Liver (tissue), 9 donors: Measurements from ENCODE around the gene IFT81. TPM values are rescaled to one million over a fixed set of nuclear protein-coding genes. Genes with fewer than 3 reads are reported as not detected.
"Not testable (repeated sequence)": the region's sequence is repeated elsewhere in the genome, so short reads cannot be mapped to it uniquely, and the experiment has no call there.

Experiments
- DNase-seq: peaks from one replicate; pipeline ENCODE4 v3.0.0-alpha.2; 2017; ENCODE audit warnings: low spot score
- H3K27ac ChIP-seq, 2 donors: one replicate each; pipeline ENCODE4 v1.7.0; 2013; ENCODE audit warnings: inconsistent platforms in 2 of 2, low read length in 2 of 2, control low read depth in 1 of 2, low read depth in 1 of 2, mild to moderate bottlenecking in 1 of 2
- H3K27me3 ChIP-seq, 4 donors: one replicate each; pipeline versions ENCODE4 v1.6.1 to v1.7.0; 2013; ENCODE audit warnings: low read length in 3 of 4, inconsistent platforms in 1 of 4, mild to moderate bottlenecking in 1 of 4, moderate library complexity in 1 of 4; ENCODE audit not compliant: control insufficient read depth in 4 of 4, insufficient read depth in 4 of 4
- H3K36me3 ChIP-seq, 4 donors: one replicate each; pipeline versions ENCODE4 v1.6.1 to v1.7.0; 2013; ENCODE audit warnings: low read length in 3 of 4, mild to moderate bottlenecking in 3 of 4, low read depth in 1 of 4, moderate library complexity in 1 of 4; ENCODE audit not compliant: control insufficient read depth in 4 of 4, insufficient read depth in 3 of 4
- H3K4me1 ChIP-seq, 4 donors: one replicate each; pipeline versions ENCODE4 v1.6.1 to v1.7.0; 2013; ENCODE audit warnings: low read length in 3 of 4, mild to moderate bottlenecking in 3 of 4, moderate library complexity in 1 of 4; ENCODE audit not compliant: control insufficient read depth in 4 of 4, insufficient read depth in 4 of 4
- H3K4me3 ChIP-seq, 3 donors: one replicate each; pipeline versions ENCODE4 v1.6.1 to v1.7.0; 2013; ENCODE audit warnings: low read length in 3 of 3, control low read depth in 1 of 3, low read depth in 1 of 3, mild to moderate bottlenecking in 1 of 3
- H3K9ac ChIP-seq, 2 donors: one replicate each; pipeline ENCODE4 v1.7.0; 2013; ENCODE audit warnings: low read length in 2 of 2, mild to moderate bottlenecking in 2 of 2, moderate library complexity in 2 of 2, control low read depth in 1 of 2, low read depth in 1 of 2
- H3K9me3 ChIP-seq, 4 donors: one replicate each; pipeline versions ENCODE4 v1.6.1 to v1.7.0; 2013; ENCODE audit warnings: low read length in 3 of 4; ENCODE audit not compliant: control insufficient read depth in 4 of 4
- ATF3 ChIP-seq: IDR thresholded peaks from 2 replicates; pipeline ENCODE4 v1.6.1; 2016; ENCODE audit warnings: antibody characterized with exemption
- EGR1 ChIP-seq, 2 donors: IDR thresholded peaks; 2 replicates each; pipeline ENCODE4 v1.6.1; 2016 to 2018; ENCODE audit warnings: antibody characterized with exemption in 2 of 2, low read depth in 2 of 2
- FOXA1 ChIP-seq: IDR thresholded peaks from 2 replicates; pipeline ENCODE4 v1.6.1; 2016; ENCODE audit warnings: antibody characterized with exemption
- FOXA2 ChIP-seq: IDR thresholded peaks from 2 replicates; pipeline ENCODE4 v1.6.1; 2016; ENCODE audit warnings: antibody characterized with exemption
- GABPA ChIP-seq, 2 donors: IDR thresholded peaks in 1 of 2; conservative IDR thresholded peaks in 1 of 2; 2 replicates each; pipeline ENCODE4 v1.6.1; 2016; ENCODE audit warnings: antibody characterized with exemption in 2 of 2, mild to moderate bottlenecking in 1 of 2, moderate library complexity in 1 of 2
- HNF4A ChIP-seq, 2 donors: conservative IDR thresholded peaks; 2 replicates each; pipeline ENCODE4 v1.6.1; 2016; ENCODE audit warnings: antibody characterized with exemption in 2 of 2, mild to moderate bottlenecking in 2 of 2
- HNF4G ChIP-seq: IDR thresholded peaks from 2 replicates; pipeline ENCODE4 v1.6.1; 2016; ENCODE audit warnings: antibody characterized with exemption
- JUND ChIP-seq, 2 donors: IDR thresholded peaks; 2 replicates each; pipeline ENCODE4 v1.6.1; 2016; ENCODE audit warnings: antibody characterized with exemption in 2 of 2
- MAX ChIP-seq: IDR thresholded peaks from 2 replicates; pipeline ENCODE4 v1.6.1; 2016; ENCODE audit warnings: antibody characterized with exemption
- NR2F2 ChIP-seq: IDR thresholded peaks from 2 replicates; pipeline ENCODE4 v1.6.1; 2016; ENCODE audit warnings: antibody characterized with exemption
- RAD21 ChIP-seq, 2 donors: IDR thresholded peaks; 2 replicates each; pipeline ENCODE4 v1.6.1; 2016; ENCODE audit warnings: antibody characterized with exemption in 2 of 2, mild to moderate bottlenecking in 2 of 2
- RXRA ChIP-seq, 2 donors: IDR thresholded peaks; 2 replicates each; pipeline ENCODE4 v1.6.1; 2017 to 2018; ENCODE audit warnings: antibody characterized with exemption in 2 of 2, mild to moderate bottlenecking in 1 of 2
- SP1 ChIP-seq: IDR thresholded peaks from 2 replicates; pipeline ENCODE4 v1.6.1; 2018; ENCODE audit warnings: antibody characterized with exemption, mild to moderate bottlenecking
- TAF1 ChIP-seq: conservative IDR thresholded peaks from 2 replicates; pipeline ENCODE4 v1.6.1; 2016; ENCODE audit warnings: antibody characterized with exemption, mild to moderate bottlenecking
- YY1 ChIP-seq: IDR thresholded peaks from 2 replicates; pipeline ENCODE4 v1.6.1; 2016; ENCODE audit warnings: antibody characterized with exemption, mild to moderate bottlenecking
- ZBTB33 ChIP-seq: IDR thresholded peaks from 2 replicates; pipeline ENCODE4 v1.6.1; 2016; ENCODE audit warnings: antibody characterized with exemption
- WGBS: extraction: QIAGEN DNeasy Blood & Tissue Kit; methylation state at CpG from one replicate; pipeline ENCODE4 v1.1.7; 2013; 5-methylcytosine and 5-hydroxymethylcytosine counted together
- polyA plus RNA-seq, 2 donors: library from polyadenylated mRNA; stranded (reverse) in 1 of 2; unstranded in 1 of 2; fragments of 200-250 nt in 1 of 2; fragments of >200 nt in 1 of 2; fragmentation: Nextera tagmentation in 1 of 2; extraction: Ambion mirVana in 1 of 2; gene quantifications; one replicate each; pipeline versions ENCODE4 v1.2.1 to v1.2.3, GENCODE V29; 2013 to 2015
- total RNA-seq, 2 donors: library from RNA; depleted of rRNA; stranded (reverse); fragments of >200 nt; gene quantifications; one replicate each; pipeline ENCODE4 v1.2.3, GENCODE V29; 2014
- TF ChIP-seq, protein P1 (sequence below): IDR thresholded peaks from 2 replicates; pipeline ENCODE4 v1.6.1; 2016; ENCODE audit warnings: antibody characterized with exemption, mild to moderate bottlenecking
- TF ChIP-seq, protein P2 (sequence below): fragments of 150-350 bp; IDR thresholded peaks from 2 replicates; pipeline ENCODE4 v1.5.1; 2017; ENCODE audit warnings: improper control_type of control experiment, low read depth, low read length; ENCODE audit not compliant: missing input control
- donor health status: healthy.
- donor health status: healthy.
- donor health status: healthy.
- donor health status: healthy.
- donor health status: healthy.

The IFT81 gene
- total and polyA plus RNA-seq, 4 donors = 1.9 to 4.9 (median 2.8) TPM

DNA sequence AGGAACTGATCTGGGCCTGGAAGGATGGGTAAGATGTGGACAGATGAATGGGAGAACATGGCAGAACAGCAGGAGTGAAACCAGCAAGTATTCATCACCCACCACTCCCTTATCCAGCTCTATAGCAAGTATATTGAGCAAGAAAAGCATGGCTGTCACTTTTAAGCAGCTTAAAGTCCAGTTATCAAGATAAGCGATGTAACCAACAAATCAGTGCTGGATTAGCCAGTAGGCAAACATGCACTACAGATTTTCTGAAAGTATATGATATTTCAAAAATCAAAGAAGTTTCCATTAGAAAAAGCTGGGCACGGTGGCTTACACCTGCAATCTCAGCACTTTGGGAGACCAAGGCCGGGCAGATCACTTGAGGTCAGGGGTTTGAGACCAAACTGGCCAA is 103.0 kb downstream of the IFT81 start:
- WGBS = 96% methylated on average over 3 of the region's 3 CpGs
- no peak for DNase-seq
- no peak overlapping the region for H3K9ac ChIP-seq
- peaks cover 3 to 21% (median 14%) of the 10 kb centered on the region in 4 donors for H3K4me1 ChIP-seq
- H3K4me3 ChIP-seq = no peak overlapping the region
- H3K9me3 ChIP-seq = no peaks in the 10 kb centered on the region
- H3K27ac ChIP-seq = no peak overlapping the region
- H3K36me3 ChIP-seq = no peaks in the 10 kb centered on the region
- H3K27me3 ChIP-seq = no peaks in the 10 kb centered on the region
- TF ChIP-seq GABPA (IDR thresholded peaks at IDR 0.05 in 1 of 2, conservative IDR thresholded peaks at IDR 0.05 in 1 of 2) = no peak
- TF ChIP-seq YY1 = no peak
- TF ChIP-seq FOXA1 = no peak
- no peak for TF ChIP-seq HNF4A (conservative IDR thresholded peaks at IDR 0.05)
- TF ChIP-seq TAF1 = no peak
- TF ChIP-seq ZBTB33 = no peak
- TF ChIP-seq, protein P1, sequence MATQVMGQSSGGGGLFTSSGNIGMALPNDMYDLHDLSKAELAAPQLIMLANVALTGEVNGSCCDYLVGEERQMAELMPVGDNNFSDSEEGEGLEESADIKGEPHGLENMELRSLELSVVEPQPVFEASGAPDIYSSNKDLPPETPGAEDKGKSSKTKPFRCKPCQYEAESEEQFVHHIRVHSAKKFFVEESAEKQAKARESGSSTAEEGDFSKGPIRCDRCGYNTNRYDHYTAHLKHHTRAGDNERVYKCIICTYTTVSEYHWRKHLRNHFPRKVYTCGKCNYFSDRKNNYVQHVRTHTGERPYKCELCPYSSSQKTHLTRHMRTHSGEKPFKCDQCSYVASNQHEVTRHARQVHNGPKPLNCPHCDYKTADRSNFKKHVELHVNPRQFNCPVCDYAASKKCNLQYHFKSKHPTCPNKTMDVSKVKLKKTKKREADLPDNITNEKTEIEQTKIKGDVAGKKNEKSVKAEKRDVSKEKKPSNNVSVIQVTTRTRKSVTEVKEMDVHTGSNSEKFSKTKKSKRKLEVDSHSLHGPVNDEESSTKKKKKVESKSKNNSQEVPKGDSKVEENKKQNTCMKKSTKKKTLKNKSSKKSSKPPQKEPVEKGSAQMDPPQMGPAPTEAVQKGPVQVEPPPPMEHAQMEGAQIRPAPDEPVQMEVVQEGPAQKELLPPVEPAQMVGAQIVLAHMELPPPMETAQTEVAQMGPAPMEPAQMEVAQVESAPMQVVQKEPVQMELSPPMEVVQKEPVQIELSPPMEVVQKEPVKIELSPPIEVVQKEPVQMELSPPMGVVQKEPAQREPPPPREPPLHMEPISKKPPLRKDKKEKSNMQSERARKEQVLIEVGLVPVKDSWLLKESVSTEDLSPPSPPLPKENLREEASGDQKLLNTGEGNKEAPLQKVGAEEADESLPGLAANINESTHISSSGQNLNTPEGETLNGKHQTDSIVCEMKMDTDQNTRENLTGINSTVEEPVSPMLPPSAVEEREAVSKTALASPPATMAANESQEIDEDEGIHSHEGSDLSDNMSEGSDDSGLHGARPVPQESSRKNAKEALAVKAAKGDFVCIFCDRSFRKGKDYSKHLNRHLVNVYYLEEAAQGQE = no peak
- TF ChIP-seq FOXA2 = no peak
- TF ChIP-seq EGR1 (IDR thresholded peaks at IDR 0.05; ENCODE audit: low read depth in 2 of 2) = no peak
- no peak for TF ChIP-seq SP1
- no peak for TF ChIP-seq JUND (IDR thresholded peaks at IDR 0.05)
- no peak for TF ChIP-seq MAX
- no peak for TF ChIP-seq NR2F2
- no peak for TF ChIP-seq HNF4G
- no peak for TF ChIP-seq ATF3
- TF ChIP-seq, protein P2, sequence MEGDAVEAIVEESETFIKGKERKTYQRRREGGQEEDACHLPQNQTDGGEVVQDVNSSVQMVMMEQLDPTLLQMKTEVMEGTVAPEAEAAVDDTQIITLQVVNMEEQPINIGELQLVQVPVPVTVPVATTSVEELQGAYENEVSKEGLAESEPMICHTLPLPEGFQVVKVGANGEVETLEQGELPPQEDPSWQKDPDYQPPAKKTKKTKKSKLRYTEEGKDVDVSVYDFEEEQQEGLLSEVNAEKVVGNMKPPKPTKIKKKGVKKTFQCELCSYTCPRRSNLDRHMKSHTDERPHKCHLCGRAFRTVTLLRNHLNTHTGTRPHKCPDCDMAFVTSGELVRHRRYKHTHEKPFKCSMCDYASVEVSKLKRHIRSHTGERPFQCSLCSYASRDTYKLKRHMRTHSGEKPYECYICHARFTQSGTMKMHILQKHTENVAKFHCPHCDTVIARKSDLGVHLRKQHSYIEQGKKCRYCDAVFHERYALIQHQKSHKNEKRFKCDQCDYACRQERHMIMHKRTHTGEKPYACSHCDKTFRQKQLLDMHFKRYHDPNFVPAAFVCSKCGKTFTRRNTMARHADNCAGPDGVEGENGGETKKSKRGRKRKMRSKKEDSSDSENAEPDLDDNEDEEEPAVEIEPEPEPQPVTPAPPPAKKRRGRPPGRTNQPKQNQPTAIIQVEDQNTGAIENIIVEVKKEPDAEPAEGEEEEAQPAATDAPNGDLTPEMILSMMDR = no peak
- TF ChIP-seq RAD21 (IDR thresholded peaks at IDR 0.05) = no peak
- no peak for TF ChIP-seq RXRA (IDR thresholded peaks at IDR 0.05)

DNA sequence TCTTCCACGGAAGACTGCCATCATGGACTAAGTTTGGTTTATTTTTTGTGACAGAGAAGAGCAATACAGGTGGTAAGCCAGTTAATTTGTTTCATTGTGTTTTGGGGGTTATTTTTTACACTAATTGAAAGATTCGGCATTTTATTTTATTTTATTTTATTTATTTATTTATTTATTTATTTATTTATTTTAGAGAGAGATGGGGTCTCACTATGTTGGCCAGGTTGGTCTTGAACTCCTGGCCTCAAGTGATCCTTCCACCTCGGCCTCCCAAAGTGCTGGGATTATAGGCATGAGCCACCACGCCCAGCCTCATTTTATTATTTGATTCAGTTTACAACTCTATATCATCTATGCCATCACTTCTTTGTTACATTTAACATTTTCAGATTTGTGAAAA is 104.2 kb downstream of the IFT81 start:
- not testable (repeated sequence) for DNase-seq, H3K36me3 ChIP-seq, H3K9me3 ChIP-seq, H3K9ac ChIP-seq, H3K27me3 ChIP-seq, H3K27ac ChIP-seq, H3K4me3 ChIP-seq
- WGBS = 97% methylated on average over 4 of the region's 4 CpGs
- H3K4me1 ChIP-seq = peaks cover 3 to 21% (median 14%) of the 10 kb centered on the region in 4 donors
